DOHH2 (cell line): ENCODE results near the gene RIMBP2.

Experiments
- EZH2phosphoT487 ChIP-seq: fragments of 200-600 bp; sonication (generic); IDR thresholded peaks from 2 replicates; pipeline ENCODE4 v1.6.1; 2017; ENCODE audit warnings: borderline replicate concordance, mild to moderate bottlenecking, antibody characterized with exemption, low read length, moderate library complexity, mixed read lengths
- TF ChIP-seq, protein P1 (sequence below): fragments of 200-600 bp; sonication (generic); IDR thresholded peaks from one replicate; pipeline ENCODE4 v1.5.1; 2014; ENCODE audit warnings: antibody characterized with exemption, mild to moderate bottlenecking, low read depth, low read length; ENCODE audit not compliant: poor library complexity, severe bottlenecking

DNA sequence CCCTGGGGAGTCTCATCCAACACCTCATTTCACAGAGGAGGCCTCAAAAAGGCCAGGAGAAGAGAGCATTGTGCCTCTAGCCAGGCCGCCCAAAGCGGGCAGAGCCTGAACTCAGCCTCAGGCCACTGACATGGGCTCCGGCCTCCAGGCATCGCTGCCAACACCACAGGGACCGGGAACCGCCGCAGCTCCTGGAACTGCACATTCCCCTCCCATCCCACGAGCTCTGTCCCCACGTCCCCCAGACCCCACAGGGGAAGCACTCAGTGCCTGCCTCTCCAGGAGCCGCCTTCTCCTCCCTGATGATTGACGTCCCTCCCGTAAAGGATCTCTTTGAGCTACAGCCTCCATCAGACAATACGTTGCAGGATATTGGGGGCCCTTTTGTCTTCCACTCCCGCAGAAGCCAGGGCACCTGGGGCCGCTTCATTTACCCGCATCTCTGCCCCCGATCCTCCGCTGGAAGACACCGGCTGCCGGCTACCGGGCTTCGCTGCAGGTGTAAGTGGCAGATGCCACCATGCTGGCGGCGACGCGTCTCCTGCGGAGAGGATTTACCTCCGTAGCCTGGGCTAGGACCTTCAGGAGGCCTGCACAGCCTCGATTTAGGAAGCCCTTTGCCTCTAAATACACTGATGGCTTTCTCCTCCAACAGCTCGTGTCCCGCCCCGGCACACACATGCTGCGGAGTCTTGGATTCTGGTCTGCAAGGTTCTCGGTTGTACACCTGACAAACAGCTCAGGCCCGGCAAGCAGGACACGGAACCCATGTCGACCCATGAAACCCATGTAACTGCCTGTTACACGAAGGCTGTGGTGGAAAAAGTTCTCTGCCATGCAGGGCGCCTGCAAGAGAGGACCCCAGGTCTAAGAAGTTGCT, 104.8 kb downstream of the RIMBP2 start:
- TF ChIP-seq, protein P1, sequence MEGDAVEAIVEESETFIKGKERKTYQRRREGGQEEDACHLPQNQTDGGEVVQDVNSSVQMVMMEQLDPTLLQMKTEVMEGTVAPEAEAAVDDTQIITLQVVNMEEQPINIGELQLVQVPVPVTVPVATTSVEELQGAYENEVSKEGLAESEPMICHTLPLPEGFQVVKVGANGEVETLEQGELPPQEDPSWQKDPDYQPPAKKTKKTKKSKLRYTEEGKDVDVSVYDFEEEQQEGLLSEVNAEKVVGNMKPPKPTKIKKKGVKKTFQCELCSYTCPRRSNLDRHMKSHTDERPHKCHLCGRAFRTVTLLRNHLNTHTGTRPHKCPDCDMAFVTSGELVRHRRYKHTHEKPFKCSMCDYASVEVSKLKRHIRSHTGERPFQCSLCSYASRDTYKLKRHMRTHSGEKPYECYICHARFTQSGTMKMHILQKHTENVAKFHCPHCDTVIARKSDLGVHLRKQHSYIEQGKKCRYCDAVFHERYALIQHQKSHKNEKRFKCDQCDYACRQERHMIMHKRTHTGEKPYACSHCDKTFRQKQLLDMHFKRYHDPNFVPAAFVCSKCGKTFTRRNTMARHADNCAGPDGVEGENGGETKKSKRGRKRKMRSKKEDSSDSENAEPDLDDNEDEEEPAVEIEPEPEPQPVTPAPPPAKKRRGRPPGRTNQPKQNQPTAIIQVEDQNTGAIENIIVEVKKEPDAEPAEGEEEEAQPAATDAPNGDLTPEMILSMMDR: no peak
- no peak for TF ChIP-seq EZH2phosphoT487
